ENCODE results near the gene RIBC1. TPM values are rescaled to one million over a fixed set of nuclear protein-coding genes. Genes with fewer than 3 reads are reported as not detected.
A peak's percentile ranks its signal among the peaks of the same experiment; 100 is the strongest.

RIBC1 gene
- total RNA-seq, 6 experiments from 2014 or later = 0.21 to 0.43 (median 0.36) TPM

GRCh38 chrX:53476371-53476770, 53.7 kb downstream of the RIBC1 start:
- H3K4me3 Mint-ChIP-seq = no peak overlapping the region

GRCh38 chrX:53479301-53479700, 56.6 kb downstream of the RIBC1 start:
- peak; percentile 3 for DNase-seq
- no peaks in the 10 kb centered on the region; the same call in 1 of the 2 replicates for H3K36me3 Mint-ChIP-seq (ENCODE audit: low read depth)
- peaks cover 28% of the 10 kb centered on the region for H3K4me1 Mint-ChIP-seq (ENCODE audit: low read depth)
- no peak overlapping the region for H3K27ac Mint-ChIP-seq
- H3K27me3 Mint-ChIP-seq (ENCODE audit: insufficient read depth) = peaks cover 10% of the 10 kb centered on the region
- H3K9me3 Mint-ChIP-seq = no peaks in the 10 kb centered on the region
- no peak for TF ChIP-seq CTCF (IDR thresholded peaks at IDR 0.05)
- no peak overlapping the region for H3K4me3 Mint-ChIP-seq

More at GRCh38 chrX:53476371-53476770, 53.7 kb downstream of the RIBC1 start:
- DNase-seq = peak; percentile 27
- TF ChIP-seq CTCF (IDR thresholded peaks at IDR 0.05) = no peak
- H3K9me3 Mint-ChIP-seq = no peaks in the 10 kb centered on the region
- H3K27me3 Mint-ChIP-seq (ENCODE audit: insufficient read depth) = peaks cover 13% of the 10 kb centered on the region
- H3K36me3 Mint-ChIP-seq (ENCODE audit: low read depth) = no peaks in the 10 kb centered on the region; the same call in 1 of the 2 replicates
- peaks cover 26% of the 10 kb centered on the region for H3K4me1 Mint-ChIP-seq (ENCODE audit: low read depth)
- no peak overlapping the region for H3K27ac Mint-ChIP-seq

Small RNA genes within 50 kb of the gene (microRNA-seq; reads per million reads assigned to microRNA genes)
- gene MIR6857 = not detected

Other genes starting within 250 kb of the RIBC1 start
- gene KDM5C, start 197.7 kb upstream of the RIBC1 start, total RNA-seq (2021; fragmentation: NEBNext Ultra II Directional; extraction: Animal tissue kit (Norgen Biotek cat#: 25700)) = 10 to 100 TPM; 57.9 to 65.9 (median 61.4) TPM
- 10 to 100 TPM; 16.4 to 22.8 (median 20.0) TPM for gene IQSEC2, start 141.3 kb upstream of the RIBC1 start, total RNA-seq (2021; fragmentation: NEBNext Ultra II Directional; extraction: Animal tissue kit (Norgen Biotek cat#: 25700))
- gene SMC1A, start 219 bp upstream of the RIBC1 start, total RNA-seq (2021; fragmentation: NEBNext Ultra II Directional; extraction: Animal tissue kit (Norgen Biotek cat#: 25700)) = 10 to 100 TPM; 40.5 to 62.0 (median 58.4) TPM
- gene HSD17B10, start 11.5 kb downstream of the RIBC1 start, total RNA-seq (2021; fragmentation: NEBNext Ultra II Directional; extraction: Animal tissue kit (Norgen Biotek cat#: 25700)) = 10 to 100 TPM; 78.0 to 94.9 (median 79.0) TPM

Measured in HFFc6 (cell line).